GM13976 (cell line): ENCODE results near the gene ITGB1.
A peak's percentile ranks its signal among the peaks of the same experiment; 100 is the strongest.
"Not testable (repeated sequence)": the region's sequence is repeated elsewhere in the genome, so short reads cannot be mapped to it uniquely, and the experiment has no call there.

ENCODE experiments used
- DNase-seq: peaks from one replicate; pipeline ENCODE4 v3.0.0; 2012; ENCODE audit warnings: low spot score
- CTCF ChIP-seq: IDR thresholded peaks from 2 replicates; pipeline ENCODE4 v1.5.1; 2012; ENCODE audit warnings: borderline replicate concordance, mild to moderate bottlenecking; ENCODE audit not compliant: insufficient read depth; ENCODE audit errors: extremely low read depth, missing control alignments, control extremely low read depth
- in situ Hi-C: fragments of 300-500 bp; cut with MboI; formaldehyde crosslinking; loops from one replicate; pipeline ENCODE4 v1.12.0; 2022; ENCODE audit warnings: low sequenced_read_pairs, mixed read lengths, inconsistent platforms; ENCODE audit not compliant: unreplicated experiment

Gene ITGB1

DNA sequence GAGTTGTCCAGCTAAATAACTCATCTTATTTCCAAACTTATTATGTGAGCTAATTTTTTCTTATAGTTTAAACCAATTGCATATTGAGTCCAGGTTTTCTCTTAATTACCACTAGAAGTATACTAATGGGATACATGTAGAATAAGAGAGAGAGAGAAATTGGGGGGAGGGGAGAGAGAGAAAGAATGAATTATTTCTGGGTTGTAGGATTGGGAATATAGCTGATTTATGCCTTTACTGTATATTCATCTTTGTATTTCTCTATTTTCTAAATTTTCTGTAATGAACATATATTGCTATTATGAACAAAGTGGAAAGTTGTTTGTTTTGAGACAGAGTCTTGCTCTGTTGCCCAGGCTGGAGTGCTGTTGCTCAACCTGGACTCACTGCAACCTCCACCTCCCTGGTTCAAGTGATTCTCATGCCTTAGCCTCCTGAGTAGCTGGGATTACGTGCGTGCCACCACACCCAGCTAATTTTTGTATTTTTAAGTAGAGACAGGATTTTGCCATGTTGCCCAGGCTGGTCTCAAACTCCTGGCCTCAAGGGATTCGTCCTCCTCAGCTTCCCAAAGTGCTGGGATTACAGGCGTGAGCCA, 26.1 kb upstream of the ITGB1 start:
- DNase-seq, result no peak
- in situ Hi-C loops, result no loop called here
- TF ChIP-seq CTCF, result no peak

- in situ Hi-C loops, result no loop called here
- TF ChIP-seq CTCF, result no peak
- no peak for DNase-seq
These were observed 25.2 kb upstream of the ITGB1 start for GRCh38 chr10:32982911-32983909.

DNA sequence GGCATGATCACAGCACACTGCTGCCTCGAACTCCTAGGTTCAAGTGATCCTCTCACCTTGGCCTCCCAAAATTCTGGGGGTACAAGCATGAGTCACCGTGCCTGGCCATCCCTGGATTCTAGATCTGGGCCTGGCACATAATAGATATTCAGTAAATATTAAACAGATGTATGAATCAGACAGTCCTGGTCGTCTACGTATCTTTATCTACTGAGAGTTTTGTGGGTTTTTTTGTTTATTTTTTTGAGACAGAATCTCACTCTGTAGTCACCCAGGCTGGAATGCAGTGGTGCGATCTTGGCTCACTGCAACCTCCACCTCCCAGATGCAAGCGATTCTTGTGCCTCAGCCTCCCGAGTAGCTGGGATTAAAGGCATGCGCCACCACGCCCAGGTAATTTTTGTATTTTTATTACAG, 24.3 kb upstream of the ITGB1 start:
- DNase-seq, result no peak
- in situ Hi-C loops, result no loop called here
- TF ChIP-seq CTCF, result no peak

DNA sequence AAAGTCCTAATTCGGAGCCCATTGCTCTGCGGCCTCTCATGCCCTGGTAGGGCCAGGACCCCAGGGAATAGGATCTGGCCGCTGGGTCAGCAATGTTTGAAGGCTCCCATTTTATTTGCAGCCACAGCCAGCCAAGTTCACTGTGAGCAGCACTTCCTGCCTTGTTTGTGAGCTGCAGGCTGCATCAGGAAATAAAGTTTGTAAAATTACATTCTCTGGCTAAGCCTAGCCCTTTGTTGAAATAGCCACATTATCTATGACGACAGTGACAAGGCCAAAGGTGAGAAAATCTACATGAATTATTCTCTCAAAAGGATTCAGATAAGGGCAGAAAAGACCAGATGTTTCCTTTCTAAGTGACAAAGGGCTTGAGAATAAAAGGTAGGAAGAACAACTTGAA, 23.7 kb upstream of the ITGB1 start:
- no peak for DNase-seq

DNA sequence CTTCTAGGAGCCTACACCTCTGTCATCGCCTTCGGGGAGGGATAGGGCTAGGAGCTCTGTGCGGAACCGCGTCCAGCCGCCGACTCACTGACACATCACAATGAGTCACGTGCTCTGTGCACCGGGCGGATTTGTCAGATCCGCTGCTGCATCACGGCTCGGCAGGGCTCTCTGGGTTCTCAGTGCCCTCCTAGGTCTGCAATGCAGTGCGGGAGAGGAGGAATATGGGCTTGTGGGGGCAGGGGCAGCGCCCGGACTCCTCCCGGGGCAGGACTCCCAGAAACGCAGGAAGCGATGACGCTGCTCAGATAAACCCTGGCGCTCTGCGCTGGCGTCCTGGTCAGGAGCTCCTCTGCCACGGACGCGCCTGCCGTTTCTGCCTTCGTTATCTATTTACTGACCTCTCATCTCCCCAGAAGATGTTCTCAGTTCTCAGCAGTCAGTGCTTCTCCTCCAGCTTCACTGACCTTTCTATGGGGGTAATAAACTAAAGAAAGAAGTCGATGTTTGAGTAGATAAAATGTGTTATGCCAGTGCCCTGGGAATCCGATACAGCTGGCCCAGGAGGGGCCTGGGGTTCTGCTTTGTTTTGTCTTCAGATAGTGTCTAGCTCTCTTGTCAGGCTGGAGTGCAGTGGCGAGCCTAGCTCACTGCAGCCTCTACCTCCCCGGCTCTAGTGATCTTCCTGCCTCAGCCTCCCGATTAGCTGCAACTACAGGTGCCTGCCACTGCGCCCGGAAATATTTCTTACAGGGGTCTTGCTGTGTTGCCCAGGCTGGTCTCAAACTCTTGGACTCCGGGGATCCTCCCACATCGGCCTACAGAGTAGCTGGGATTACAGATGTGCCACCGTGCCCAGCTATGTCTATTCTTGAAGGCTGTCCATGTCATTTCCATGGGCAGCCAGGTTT, 22.8 kb upstream of the ITGB1 start:
- in situ Hi-C loops, result no loop called here
- no peak for TF ChIP-seq CTCF
- peak; percentile 69 for DNase-seq

More for the DNA sequence above, 23.7 kb upstream of the ITGB1 start:
- in situ Hi-C loops, result no loop called here
- no peak for TF ChIP-seq CTCF

DNA sequence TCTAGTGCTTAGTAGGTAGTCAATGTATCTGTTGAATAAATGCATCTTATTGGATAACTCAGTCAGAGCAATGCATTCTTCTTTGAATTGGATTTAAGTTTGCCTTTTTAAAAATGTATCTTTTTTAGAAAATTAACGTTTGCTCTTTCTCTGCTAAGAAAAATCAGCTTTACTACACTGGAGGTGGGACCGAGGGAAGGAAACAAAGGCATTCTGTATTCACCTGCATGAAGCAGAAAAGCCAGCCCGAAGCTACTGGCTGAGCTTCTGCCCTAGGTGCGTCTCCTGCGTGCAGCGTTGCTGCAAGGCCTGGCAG, 22.2 kb upstream of the ITGB1 start:
- DNase-seq, result no peak
- in situ Hi-C loops, result no loop called here
- TF ChIP-seq CTCF, result no peak

DNA sequence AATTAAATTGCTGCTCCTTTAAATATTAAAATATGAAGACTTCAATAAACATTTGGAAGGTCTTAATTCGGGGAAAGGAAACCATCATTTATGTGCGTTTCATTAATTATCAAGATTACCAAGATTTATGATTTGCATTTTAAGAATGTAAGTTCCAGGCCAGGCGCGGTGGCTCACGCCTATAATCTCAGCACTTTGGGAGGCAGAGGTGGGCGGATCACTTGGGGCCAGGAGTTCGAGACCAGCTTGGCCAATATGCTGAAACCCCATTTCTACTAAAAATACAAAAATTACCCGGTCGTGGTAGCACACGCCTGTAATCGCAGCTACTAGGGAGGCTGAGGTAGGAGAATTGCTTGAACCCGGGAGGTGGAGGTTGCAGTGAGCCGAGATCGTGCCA, 21.7 kb upstream of the ITGB1 start:
- in situ Hi-C loops, DNase-seq: not testable (repeated sequence)
